NCI-H2107 treated with DMSO at 0.1 percent for 48 hours (cell line): ENCODE results near the gene ITGB4.

Experiments
- DNase-seq: peaks from one replicate; lab custom pipeline; 2025; ENCODE audit not compliant: unreplicated experiment; lab: John Stamatoyannopoulos, UW

The ITGB4 gene

GRCh38 chr17:75720656-75721462, at the start of gene ITGB4:
Gene ITGB4 (plus strand): TSS chr17:75721459. CDS start chr17:75724704, 3,245 bp downstream.
- no peak for DNase-seq

- DNase-seq: no peak
Measured at GRCh38 chr17:75672011-75672410, 49.2 kb upstream of the ITGB4 start.

GRCh38 chr17:75673487-75673886, 47.8 kb upstream of the ITGB4 start:
- DNase-seq: no peak

- DNase-seq: no peak
Measured at GRCh38 chr17:75676461-75676860, 44.8 kb upstream of the ITGB4 start.

GRCh38 chr17:75679706-75680211, 41.5 kb upstream of the ITGB4 start:
- no peak for DNase-seq

- DNase-seq: no peak
Measured at GRCh38 chr17:75680431-75680830, 40.8 kb upstream of the ITGB4 start.

GRCh38 chr17:75681289-75681688, 40.0 kb upstream of the ITGB4 start:
- no peak for DNase-seq

GRCh38 chr17:75683583-75683982, 37.7 kb upstream of the ITGB4 start:
- DNase-seq: no peak

- no peak for DNase-seq
Measured at GRCh38 chr17:75684249-75684648, 37.0 kb upstream of the ITGB4 start.

GRCh38 chr17:75684924-75685323, 36.3 kb upstream of the ITGB4 start:
- no peak for DNase-seq

- DNase-seq: no peak
Measured at GRCh38 chr17:75685499-75685898, 35.8 kb upstream of the ITGB4 start.

- DNase-seq: no peak
Measured at GRCh38 chr17:75688209-75688825, 32.9 kb upstream of the ITGB4 start.

- no peak for DNase-seq
Measured at GRCh38 chr17:75689441-75689873, 31.8 kb upstream of the ITGB4 start.

- DNase-seq: no peak
Measured at GRCh38 chr17:75691371-75691791, 29.9 kb upstream of the ITGB4 start.

- DNase-seq: no peak
Measured at GRCh38 chr17:75691801-75692626, 29.2 kb upstream of the ITGB4 start.

GRCh38 chr17:75692976-75693375, 28.3 kb upstream of the ITGB4 start:
- DNase-seq: no peak

GRCh38 chr17:75693500-75694481, 27.5 kb upstream of the ITGB4 start:
- peak; percentile 53 for DNase-seq

- no peak for DNase-seq
Measured at GRCh38 chr17:75694536-75694935, 26.7 kb upstream of the ITGB4 start.

- DNase-seq: no peak
Measured at GRCh38 chr17:75695141-75695829, 26.0 kb upstream of the ITGB4 start.

GRCh38 chr17:75695830-75696271, 25.4 kb upstream of the ITGB4 start:
- no peak for DNase-seq
